Prostate gland (tissue), 2 donors: ENCODE results near the gene SMYD3.

Experiments
- POLR2AphosphoS5 ChIP-seq: sonication (generic); formaldehyde crosslinking; IDR thresholded peaks from one replicate; pipeline ENCODE4 v1.6.1; 2017; ENCODE audit warnings: antibody characterized with exemption
- TF ChIP-seq, protein P1 (sequence below), 4 experiments: fragments of 200-600 bp in 2 of 4; fragments of 450-650 bp in 2 of 4; sonication (generic) in 2 of 4; IDR thresholded peaks; 1 replicate in 3 of 4; 2 replicates in 1 of 4; pipeline ENCODE4 v1.5.1; 2016 to 2019; ENCODE audit warnings: antibody characterized with exemption in 4 of 4, mild to moderate bottlenecking in 2 of 4, moderate library complexity in 2 of 4

DNA sequence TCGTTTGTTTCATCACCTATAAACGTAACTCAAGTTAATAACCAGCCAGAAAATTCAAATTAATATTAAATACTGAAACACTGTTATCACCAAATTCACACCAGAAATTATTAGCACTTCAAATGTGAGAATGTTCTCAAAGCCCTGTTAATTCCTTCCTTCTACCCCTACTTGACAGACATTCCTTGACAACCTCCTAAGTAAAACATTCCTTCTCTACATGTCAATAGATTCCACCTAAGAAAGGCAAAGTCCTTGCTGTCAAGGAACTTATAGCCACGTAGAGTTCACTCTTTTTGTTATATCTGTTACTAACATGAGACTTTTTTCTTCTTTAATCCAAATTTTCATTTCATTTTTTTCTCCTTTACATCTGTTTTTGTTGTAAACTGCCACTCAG lies 441.5 kb downstream of the SMYD3 start:
- TF ChIP-seq, protein P1, sequence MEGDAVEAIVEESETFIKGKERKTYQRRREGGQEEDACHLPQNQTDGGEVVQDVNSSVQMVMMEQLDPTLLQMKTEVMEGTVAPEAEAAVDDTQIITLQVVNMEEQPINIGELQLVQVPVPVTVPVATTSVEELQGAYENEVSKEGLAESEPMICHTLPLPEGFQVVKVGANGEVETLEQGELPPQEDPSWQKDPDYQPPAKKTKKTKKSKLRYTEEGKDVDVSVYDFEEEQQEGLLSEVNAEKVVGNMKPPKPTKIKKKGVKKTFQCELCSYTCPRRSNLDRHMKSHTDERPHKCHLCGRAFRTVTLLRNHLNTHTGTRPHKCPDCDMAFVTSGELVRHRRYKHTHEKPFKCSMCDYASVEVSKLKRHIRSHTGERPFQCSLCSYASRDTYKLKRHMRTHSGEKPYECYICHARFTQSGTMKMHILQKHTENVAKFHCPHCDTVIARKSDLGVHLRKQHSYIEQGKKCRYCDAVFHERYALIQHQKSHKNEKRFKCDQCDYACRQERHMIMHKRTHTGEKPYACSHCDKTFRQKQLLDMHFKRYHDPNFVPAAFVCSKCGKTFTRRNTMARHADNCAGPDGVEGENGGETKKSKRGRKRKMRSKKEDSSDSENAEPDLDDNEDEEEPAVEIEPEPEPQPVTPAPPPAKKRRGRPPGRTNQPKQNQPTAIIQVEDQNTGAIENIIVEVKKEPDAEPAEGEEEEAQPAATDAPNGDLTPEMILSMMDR (IDR thresholded peaks at IDR 0.05) = no peak
- no peak for TF ChIP-seq POLR2AphosphoS5
